Measurements from ENCODE around the gene SELENOO. TPM values are rescaled to one million over a fixed set of nuclear protein-coding genes. Genes with fewer than 3 reads are reported as not detected.

The SELENOO gene
- total RNA-seq, 1 donor from 2014 or later = 23.8 TPM

GRCh38 chr22:50171965-50172421, 28.8 kb upstream of the SELENOO start:
- no peak for DNase-seq (ENCODE audit: low spot score)

DNA sequence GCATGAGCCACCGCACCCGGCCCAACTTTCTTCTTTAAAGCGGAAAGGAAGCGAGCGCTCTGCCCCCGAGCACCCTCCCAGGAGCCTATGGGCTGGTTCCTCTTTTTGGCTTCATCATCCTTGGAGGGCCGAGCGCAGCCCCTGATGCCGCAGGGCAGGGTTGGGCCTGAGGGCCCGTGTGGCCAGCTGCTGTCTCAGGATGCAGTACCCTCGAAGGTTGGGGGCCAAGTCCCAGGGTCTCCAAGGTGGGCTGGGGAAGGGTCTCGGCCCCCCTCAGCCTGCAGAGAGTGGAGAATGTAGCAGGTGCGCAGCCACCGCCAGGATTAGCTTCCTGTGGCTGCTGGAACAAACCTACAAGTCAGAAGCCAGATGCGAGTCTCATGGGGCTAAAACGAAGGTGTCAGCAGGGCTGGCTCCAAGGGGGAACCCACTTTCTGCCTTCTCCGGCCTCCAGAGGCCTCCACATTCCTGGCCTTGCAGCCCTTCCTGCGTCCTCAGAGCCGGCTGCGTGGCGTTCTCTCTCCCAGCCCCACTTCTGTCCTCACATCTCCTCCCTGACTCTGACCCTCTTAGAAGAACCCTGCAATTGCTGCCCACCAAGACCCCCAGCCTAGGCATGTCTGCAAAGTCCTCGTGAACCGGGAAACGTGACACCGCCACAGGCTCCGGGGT, 27.4 kb upstream of the SELENOO start:
- DNase-seq (ENCODE audit: low spot score) = no peak

DNA sequence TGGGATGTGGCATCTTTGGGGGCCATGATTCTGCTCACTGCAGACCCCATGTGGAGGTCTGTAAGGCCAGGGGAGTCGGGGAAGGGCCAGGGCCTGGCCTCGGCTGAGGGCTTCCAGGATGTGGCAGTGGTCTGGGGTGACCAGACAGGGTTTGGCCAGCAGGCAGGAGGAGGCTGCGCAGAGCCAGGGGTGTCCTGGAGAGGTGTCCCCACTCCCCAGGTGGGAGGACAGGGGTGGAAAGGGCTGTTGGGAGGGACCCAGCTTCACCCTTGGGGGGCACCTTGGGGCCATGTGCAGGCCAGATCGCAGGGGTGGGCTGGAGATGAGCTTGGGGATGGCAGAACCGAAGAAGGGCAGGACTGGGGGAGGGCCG, 26.8 kb upstream of the SELENOO start:
- DNase-seq (ENCODE audit: low spot score) = no peak

DNA sequence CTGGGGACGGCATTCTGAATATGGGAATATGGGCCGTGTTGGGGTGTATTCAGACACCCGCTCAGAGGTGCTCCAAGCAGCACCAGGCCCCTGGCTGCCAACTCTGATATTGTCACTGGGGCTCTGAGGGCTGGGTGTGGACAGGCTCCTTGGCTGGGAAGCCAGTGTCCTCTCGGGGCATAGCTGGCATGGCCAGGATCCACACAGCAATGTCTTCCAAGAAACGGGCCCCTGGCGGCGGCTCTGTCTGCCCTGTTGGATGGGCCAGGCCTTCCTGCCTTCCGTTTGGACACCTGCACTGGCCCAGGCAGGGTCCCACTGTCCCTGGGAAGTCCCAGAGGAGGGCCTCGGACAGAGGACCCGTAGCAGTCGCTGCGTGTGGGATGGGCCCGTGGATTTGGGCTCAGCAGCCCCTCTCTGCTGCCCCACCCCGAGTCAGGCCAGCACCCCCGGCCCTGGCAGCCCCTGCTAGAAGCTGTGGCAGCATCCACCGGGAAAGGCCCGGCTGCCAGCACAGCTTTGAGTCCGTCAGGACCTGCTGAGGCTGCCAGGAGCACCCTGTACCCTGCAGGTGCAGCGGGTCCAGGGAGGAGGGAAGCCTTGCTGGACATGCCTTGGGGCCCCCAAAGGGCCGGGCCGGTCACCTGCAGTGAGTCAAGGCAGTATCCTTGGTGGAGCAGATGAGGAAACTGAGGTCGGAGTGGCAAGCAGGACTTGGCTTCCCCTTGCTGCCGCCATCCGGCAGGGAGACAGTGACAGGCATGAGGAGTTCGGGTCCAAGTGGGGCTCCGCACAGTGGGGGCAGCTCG, 26.2 kb upstream of the SELENOO start:
- no peak for DNase-seq (ENCODE audit: low spot score)

GRCh38 chr22:50175191-50175461, 25.7 kb upstream of the SELENOO start:
- no peak for DNase-seq (ENCODE audit: low spot score)

GRCh38 chr22:50175921-50176849, 24.6 kb upstream of the SELENOO start:
- DNase-seq (ENCODE audit: low spot score) = no peak

GRCh38 chr22:50176850-50177536, 23.8 kb upstream of the SELENOO start:
- DNase-seq (ENCODE audit: low spot score) = no peak

- DNase-seq (ENCODE audit: low spot score) = no peak
Observed at GRCh38 chr22:50177537-50178470, 23.0 kb upstream of the SELENOO start.

DNA sequence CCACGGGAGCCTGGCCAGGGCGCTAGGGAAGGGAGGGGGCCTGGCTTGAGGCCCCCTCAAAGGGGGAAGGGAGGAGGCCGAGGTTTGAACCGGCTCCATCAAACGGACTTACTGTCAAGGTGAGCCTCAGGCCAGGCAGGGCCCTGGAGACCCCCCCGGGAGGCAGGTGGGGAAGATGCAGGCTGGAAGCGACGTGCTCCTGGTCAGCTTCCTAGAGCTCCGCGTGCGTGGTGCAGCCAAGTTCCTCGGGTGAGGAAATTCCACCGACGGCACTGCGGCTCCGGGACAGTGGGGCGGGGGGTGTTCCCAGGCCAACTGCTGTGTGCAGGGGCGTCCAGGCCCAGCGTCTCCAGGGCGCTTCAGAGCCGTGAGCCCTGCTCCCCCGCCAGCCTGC, 22.3 kb upstream of the SELENOO start:
- DNase-seq (ENCODE audit: low spot score) = no peak

DNA sequence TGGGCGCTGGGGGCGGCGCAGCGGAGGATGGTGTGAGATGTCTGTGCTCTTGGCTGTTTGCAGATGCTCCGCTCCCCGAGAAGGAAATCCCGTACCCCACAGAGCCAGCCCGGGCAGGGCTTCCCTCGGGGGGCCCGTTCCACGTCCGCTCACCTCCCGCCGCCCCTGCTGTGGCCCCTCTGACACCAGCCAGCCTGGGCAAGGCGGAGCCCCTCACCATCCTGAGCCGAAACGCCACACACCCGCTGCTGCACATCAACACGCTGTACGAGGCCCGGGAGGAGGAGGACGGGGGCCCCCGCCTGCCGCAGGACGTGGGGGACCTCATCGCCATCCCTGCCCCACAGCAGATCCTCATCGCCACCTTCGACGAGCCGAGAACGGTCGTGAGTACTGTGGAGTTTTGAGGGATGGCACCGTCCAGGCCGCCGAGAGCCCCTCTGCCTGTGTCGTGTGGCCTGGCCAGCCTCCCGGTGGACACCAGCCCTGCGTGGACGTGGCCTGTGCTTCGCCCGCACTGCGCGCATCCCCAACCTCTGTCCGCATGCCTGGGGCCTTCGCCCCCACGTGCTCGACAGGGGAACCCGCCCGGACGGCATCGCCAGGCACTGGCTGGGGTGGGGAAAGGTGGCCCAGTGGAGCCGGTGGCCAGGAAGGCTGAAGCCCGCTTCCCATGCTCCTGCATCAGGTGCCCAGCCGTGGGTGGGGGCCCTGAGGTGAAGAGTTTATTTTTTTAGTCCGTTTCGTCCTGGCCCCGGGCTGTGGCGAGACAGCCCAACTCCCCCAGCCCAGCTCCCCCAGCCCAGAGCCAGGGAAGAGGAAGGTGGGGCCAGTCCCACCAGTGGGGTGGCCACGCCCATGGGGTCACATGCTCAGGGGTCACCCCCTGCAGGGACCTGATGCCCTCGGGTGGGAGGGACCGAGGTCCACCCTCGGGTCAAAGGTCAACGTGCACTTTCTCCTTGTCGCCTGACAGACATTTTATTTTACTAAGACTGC, 21.6 kb upstream of the SELENOO start:
- DNase-seq (ENCODE audit: low spot score) = no peak

DNA sequence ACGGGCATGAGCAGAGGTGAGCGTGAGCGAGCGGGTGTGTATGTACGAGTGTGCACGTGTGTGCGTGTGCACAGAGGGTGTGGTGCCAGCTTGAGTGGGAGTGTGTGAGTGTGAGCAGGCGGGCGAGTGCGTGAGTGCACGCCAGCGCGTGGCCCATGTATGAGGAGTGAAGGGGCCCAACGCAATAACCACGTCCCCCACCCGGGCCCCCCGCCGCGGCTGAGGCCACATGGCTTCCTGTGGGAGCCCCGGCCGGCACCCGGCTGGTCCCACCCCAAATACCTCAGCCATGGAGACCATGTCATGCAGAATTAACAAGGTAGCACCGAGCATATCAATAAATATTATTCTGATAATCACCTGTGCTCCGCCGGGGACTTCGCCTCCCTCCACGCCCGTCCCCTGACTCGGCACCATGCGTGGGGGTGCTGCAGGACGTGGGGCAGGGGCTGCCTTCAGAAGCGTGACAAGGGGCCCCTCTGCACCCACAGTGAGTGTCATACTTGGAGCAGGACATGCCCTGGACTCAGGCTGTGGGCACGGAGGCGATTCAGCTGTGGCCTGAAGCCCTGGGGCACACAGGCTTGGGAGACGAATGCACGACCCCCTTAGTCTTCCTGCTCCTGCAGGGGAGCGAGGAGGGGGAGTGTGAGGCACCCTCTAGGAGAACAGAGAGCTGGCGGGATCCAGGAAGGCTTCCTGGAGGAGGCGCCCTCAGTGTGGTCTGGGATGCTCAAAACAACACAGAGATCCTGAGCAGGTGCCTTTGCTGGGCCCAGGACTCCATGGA, 20.7 kb upstream of the SELENOO start:
- no peak for DNase-seq (ENCODE audit: low spot score)

DNA sequence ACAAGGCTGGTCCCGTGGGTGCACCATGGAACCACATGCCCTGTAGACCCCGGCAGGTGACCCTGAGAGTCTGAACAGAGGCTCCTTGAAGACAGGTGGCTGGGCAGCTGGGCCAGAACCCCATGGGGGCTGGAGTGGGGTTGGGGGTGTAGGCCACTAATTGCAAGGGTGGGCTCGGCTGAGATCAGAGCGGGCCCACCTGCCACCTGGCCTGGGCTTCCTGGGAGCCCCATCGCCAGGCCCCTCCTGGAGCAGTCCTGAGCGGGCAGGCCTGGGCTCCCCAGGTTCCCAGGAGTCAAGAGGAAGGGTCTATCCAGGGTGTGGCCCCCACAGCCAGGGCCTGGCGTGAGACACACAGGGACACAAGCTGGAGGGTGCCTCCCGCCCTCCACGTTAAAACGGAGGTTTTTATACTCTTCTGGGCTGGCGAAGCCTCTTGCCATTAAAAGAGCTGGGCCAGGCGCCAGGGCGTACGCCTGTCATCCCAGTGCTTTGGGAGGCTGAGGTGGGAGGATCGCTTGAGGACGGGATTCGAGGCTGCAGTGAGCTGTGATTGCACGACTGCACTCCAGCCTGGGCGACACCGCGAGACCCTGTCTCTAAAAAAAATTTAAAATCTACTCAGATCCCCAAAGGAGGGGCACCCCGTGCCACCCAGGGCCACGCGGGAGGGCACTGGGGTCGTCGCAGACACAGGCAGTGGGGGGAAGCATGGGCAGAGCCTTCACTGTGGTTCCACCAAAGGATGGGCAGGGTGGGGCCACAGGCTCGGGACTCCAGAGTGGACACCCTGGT, 19.9 kb upstream of the SELENOO start:
- no peak for DNase-seq (ENCODE audit: low spot score)

- DNase-seq (ENCODE audit: low spot score) = no peak
Observed at GRCh38 chr22:50182176-50183081, 18.4 kb upstream of the SELENOO start.

- DNase-seq (ENCODE audit: low spot score) = no peak
Observed at GRCh38 chr22:50183141-50183971, 17.5 kb upstream of the SELENOO start.
